ENCODE measurements around the gene SLC10A6.

DNA sequence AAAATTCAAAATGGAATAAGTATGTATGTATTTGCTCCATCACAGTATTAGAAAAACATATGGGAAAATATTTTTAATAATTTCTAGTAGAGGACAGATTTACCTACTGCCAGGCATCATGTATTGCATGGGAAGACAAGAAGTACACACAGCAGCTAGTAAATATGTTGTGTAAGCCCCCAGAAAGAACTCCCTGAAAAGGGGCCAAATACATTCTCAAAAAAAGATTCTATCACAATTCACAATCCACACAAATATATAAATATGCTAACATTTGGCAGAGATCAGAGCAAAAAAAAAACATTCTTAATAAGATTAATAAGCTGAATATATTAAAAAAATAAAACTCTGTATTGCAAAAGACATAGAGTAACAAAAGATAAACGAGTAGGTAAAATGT lies 28.0 kb downstream of the SLC10A6 start:
- TF ChIP-seq POLR2AphosphoS5 (IDR thresholded peaks at IDR 0.05; ENCODE audit: low read depth, low read length), result no peak
- no peak for TF ChIP-seq POU2F2 (IDR thresholded peaks at IDR 0.05; ENCODE audit: low read depth, low read length)
- no peak for TF ChIP-seq POLR2A (IDR thresholded peaks at IDR 0.05; ENCODE audit: low read depth, low read length)
- no peak for TF ChIP-seq TAF1 (IDR thresholded peaks at IDR 0.05; ENCODE audit: low read depth, low read length)
- TF ChIP-seq PAX5 (IDR thresholded peaks at IDR 0.05; ENCODE audit: insufficient read depth, low read length, severe bottlenecking), result no peak
